ENCODE measurements around the gene NPNT. TPM values are rescaled to one million over a fixed set of nuclear protein-coding genes. Genes with fewer than 3 reads are reported as not detected.

Gene NPNT
- total RNA-seq, 1 donor from 2014 or later = 3.1 TPM

DNA sequence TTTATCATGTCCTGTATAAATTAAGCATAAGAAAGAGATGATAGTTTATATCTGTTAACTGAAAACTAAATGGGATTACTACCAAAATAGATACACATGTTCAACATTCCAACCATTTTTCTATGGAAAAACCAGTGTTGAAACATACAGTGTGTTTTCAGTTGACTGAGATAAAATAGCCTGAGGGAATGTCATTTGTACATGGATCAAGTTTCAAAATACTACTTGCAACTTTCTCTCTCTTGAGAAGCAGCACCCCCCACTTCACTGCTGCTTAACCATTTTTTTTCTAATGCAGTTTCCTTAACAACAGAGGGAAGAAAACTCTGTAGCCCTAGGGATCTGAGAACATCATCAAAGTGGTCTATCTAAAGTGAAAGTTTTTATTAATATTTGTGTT, 70.8 kb downstream of the NPNT start:
- no peaks in the 10 kb centered on the region for H3K36me3 ChIP-seq (ENCODE audit: insufficient read depth, low read length)
- H3K27ac ChIP-seq (ENCODE audit: low read depth, low read length) = no peak overlapping the region
- no peaks in the 10 kb centered on the region for H3K9me3 Mint-ChIP-seq (ENCODE audit: unreplicated experiment)
- DNase-seq (ENCODE audit: low read depth) = peak; percentile 38
- H3K4me3 Mint-ChIP-seq (ENCODE audit: unreplicated experiment) = no peak overlapping the region
- H3K4me1 Mint-ChIP-seq (ENCODE audit: low read depth, unreplicated experiment) = peaks cover 17% of the 10 kb centered on the region
- no peaks in the 10 kb centered on the region for H4K20me1 ChIP-seq (ENCODE audit: insufficient read depth, low read length)
- no peaks in the 10 kb centered on the region for H3K79me2 ChIP-seq (ENCODE audit: insufficient read depth, low read length)
- H3K27me3 ChIP-seq (ENCODE audit: insufficient read depth, low read length) = no peaks in the 10 kb centered on the region
- H3K27me3 Mint-ChIP-seq (ENCODE audit: low read depth, unreplicated experiment) = peaks cover 2% of the 10 kb centered on the region
- H3K4me2 ChIP-seq (ENCODE audit: low read length) = no peak overlapping the region
- H3K9me3 ChIP-seq (ENCODE audit: insufficient read depth, low read depth, low read length) = no peaks in the 10 kb centered on the region
- H2AFZ ChIP-seq (ENCODE audit: low read depth, low read length) = no peak overlapping the region
- TF ChIP-seq, protein P1, sequence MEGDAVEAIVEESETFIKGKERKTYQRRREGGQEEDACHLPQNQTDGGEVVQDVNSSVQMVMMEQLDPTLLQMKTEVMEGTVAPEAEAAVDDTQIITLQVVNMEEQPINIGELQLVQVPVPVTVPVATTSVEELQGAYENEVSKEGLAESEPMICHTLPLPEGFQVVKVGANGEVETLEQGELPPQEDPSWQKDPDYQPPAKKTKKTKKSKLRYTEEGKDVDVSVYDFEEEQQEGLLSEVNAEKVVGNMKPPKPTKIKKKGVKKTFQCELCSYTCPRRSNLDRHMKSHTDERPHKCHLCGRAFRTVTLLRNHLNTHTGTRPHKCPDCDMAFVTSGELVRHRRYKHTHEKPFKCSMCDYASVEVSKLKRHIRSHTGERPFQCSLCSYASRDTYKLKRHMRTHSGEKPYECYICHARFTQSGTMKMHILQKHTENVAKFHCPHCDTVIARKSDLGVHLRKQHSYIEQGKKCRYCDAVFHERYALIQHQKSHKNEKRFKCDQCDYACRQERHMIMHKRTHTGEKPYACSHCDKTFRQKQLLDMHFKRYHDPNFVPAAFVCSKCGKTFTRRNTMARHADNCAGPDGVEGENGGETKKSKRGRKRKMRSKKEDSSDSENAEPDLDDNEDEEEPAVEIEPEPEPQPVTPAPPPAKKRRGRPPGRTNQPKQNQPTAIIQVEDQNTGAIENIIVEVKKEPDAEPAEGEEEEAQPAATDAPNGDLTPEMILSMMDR (IDR thresholded peaks at IDR 0.05; ENCODE audit: insufficient read depth, low read depth, low read length) = no peak
- TF ChIP-seq EZH2 (IDR thresholded peaks at IDR 0.05; ENCODE audit: insufficient read depth, low read length) = no peak
- FAIRE-seq = no peak
- no peak overlapping the region for H3K4me3 ChIP-seq (ENCODE audit: insufficient read depth, low read depth, low read length)
- H3K27ac Mint-ChIP-seq (ENCODE audit: unreplicated experiment) = no peak overlapping the region
- no peaks in the 10 kb centered on the region for H3K4me1 ChIP-seq (ENCODE audit: insufficient read depth, low read length)
- H3K36me3 Mint-ChIP-seq (ENCODE audit: low read depth, unreplicated experiment) = no peaks in the 10 kb centered on the region
- H3K9ac ChIP-seq (ENCODE audit: low read length) = no peak overlapping the region

- H3K79me2 ChIP-seq (ENCODE audit: insufficient read depth, low read length) = no peaks in the 10 kb centered on the region
- no peaks in the 10 kb centered on the region for H3K27me3 ChIP-seq (ENCODE audit: insufficient read depth, low read length)
- no peak for FAIRE-seq
- no peak overlapping the region for H3K4me3 ChIP-seq (ENCODE audit: insufficient read depth, low read depth, low read length)
- H3K27ac ChIP-seq (ENCODE audit: low read depth, low read length) = no peak overlapping the region
- H3K9me3 Mint-ChIP-seq (ENCODE audit: unreplicated experiment) = no peaks in the 10 kb centered on the region
- no peak for DNase-seq (ENCODE audit: low read depth)
- H3K4me2 ChIP-seq (ENCODE audit: low read length) = no peak overlapping the region
- no peaks in the 10 kb centered on the region for H3K9me3 ChIP-seq (ENCODE audit: insufficient read depth, low read depth, low read length)
- H3K27ac Mint-ChIP-seq (ENCODE audit: unreplicated experiment) = no peak overlapping the region
- TF ChIP-seq, protein P1 (IDR thresholded peaks at IDR 0.05; ENCODE audit: insufficient read depth, low read depth, low read length) = no peak
- no peak for TF ChIP-seq EZH2 (IDR thresholded peaks at IDR 0.05; ENCODE audit: insufficient read depth, low read length)
- H4K20me1 ChIP-seq (ENCODE audit: insufficient read depth, low read length) = no peaks in the 10 kb centered on the region
- peaks cover 2% of the 10 kb centered on the region for H3K27me3 Mint-ChIP-seq (ENCODE audit: low read depth, unreplicated experiment)
- no peaks in the 10 kb centered on the region for H3K36me3 ChIP-seq (ENCODE audit: insufficient read depth, low read length)
- H3K4me1 ChIP-seq (ENCODE audit: insufficient read depth, low read length) = no peaks in the 10 kb centered on the region
- H2AFZ ChIP-seq (ENCODE audit: low read depth, low read length) = no peak overlapping the region
- peaks cover 17% of the 10 kb centered on the region for H3K4me1 Mint-ChIP-seq (ENCODE audit: low read depth, unreplicated experiment)
- H3K4me3 Mint-ChIP-seq (ENCODE audit: unreplicated experiment) = no peak overlapping the region
- H3K9ac ChIP-seq (ENCODE audit: low read length) = no peak overlapping the region
- no peaks in the 10 kb centered on the region for H3K36me3 Mint-ChIP-seq (ENCODE audit: low read depth, unreplicated experiment)
Measured at GRCh38 chr4:105967058-105967658, 71.9 kb downstream of the NPNT start.

DNA sequence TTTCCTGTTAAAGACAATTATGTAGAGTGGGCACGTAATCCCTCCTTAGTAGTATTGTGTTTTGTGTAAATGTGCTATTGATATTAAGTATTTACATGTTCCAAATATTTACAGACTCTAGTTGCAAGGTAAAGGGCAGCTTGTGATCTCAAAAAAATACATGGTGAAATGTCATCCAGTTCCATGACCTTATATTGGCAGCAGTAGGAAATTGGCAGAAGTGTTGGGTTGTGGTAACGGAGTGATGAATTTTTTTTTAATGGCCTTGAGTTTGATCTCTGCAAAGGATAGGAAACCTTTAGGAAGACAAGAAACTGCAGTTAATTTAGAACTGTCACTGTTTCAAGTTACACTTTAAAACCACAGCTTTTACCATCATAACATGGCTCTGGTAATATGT, 74.3 kb downstream of the NPNT start:
- H3K27ac ChIP-seq (ENCODE audit: low read depth, low read length) = no peak overlapping the region
- H4K20me1 ChIP-seq (ENCODE audit: insufficient read depth, low read length) = no peaks in the 10 kb centered on the region
- H3K79me2 ChIP-seq (ENCODE audit: insufficient read depth, low read length) = no peaks in the 10 kb centered on the region
- Mint-ChIP-seq H3K27me3 (ENCODE audit: low read depth, unreplicated experiment) (peaks cover 2% of the 10 kb centered on the region), H3K4me3 (ENCODE audit: unreplicated experiment) (no peak overlapping the region), H3K4me1 (ENCODE audit: low read depth, unreplicated experiment) (peaks cover 11% of the 10 kb centered on the region), H3K27ac (ENCODE audit: unreplicated experiment) (no peak overlapping the region), H3K9me3 (ENCODE audit: unreplicated experiment) (no peaks in the 10 kb centered on the region), H3K36me3 (ENCODE audit: low read depth, unreplicated experiment) (no peaks in the 10 kb centered on the region)
- H3K9me3 ChIP-seq (ENCODE audit: insufficient read depth, low read depth, low read length) = no peaks in the 10 kb centered on the region
- no peaks in the 10 kb centered on the region for H3K27me3 ChIP-seq (ENCODE audit: insufficient read depth, low read length)
- no peak overlapping the region for H3K4me2 ChIP-seq (ENCODE audit: low read length)
- TF ChIP-seq, protein P1 (IDR thresholded peaks at IDR 0.05; ENCODE audit: insufficient read depth, low read depth, low read length) = no peak
- no peak for TF ChIP-seq EZH2 (IDR thresholded peaks at IDR 0.05; ENCODE audit: insufficient read depth, low read length)
- no peaks in the 10 kb centered on the region for H3K36me3 ChIP-seq (ENCODE audit: insufficient read depth, low read length)
- FAIRE-seq = no peak
- no peak overlapping the region for H3K4me3 ChIP-seq (ENCODE audit: insufficient read depth, low read depth, low read length)
- no peak for DNase-seq (ENCODE audit: low read depth)
- H3K4me1 ChIP-seq (ENCODE audit: insufficient read depth, low read length) = no peaks in the 10 kb centered on the region
- no peak overlapping the region for H3K9ac ChIP-seq (ENCODE audit: low read length)
- H2AFZ ChIP-seq (ENCODE audit: low read depth, low read length) = no peak overlapping the region
